HEK293 (cell line): Measurements from ENCODE around the gene WDR70.
A peak's percentile ranks its signal among the peaks of the same experiment; 100 is the strongest.

Source experiments
- ATF2 ChIP-seq: fragments of 450-650 bp; formaldehyde crosslinking; IDR thresholded peaks from 2 replicates; pipeline ENCODE4 v1.5.1; 2016; ENCODE audit warnings: missing biosample characterization, missing genetic modification characterization, low read depth
- BCL11B ChIP-seq: fragments of 450-650 bp; formaldehyde crosslinking; IDR thresholded peaks from 2 replicates; pipeline ENCODE4 v1.5.1; 2016; ENCODE audit warnings: low read depth, missing biosample characterization, missing genetic modification characterization
- OSR2 ChIP-seq: fragments of 450-650 bp; formaldehyde crosslinking; IDR thresholded peaks from 2 replicates; pipeline ENCODE4 v1.5.1; 2016; ENCODE audit warnings: missing biosample characterization, missing genetic modification characterization
- PRDM4 ChIP-seq: fragments of 450-650 bp; formaldehyde crosslinking; IDR thresholded peaks from 2 replicates; pipeline ENCODE4 v1.5.1; 2017; ENCODE audit warnings: missing biosample characterization, missing genetic modification characterization
- ZBTB10 ChIP-seq: fragments of 450-650 bp; formaldehyde crosslinking; IDR thresholded peaks from 2 replicates; pipeline ENCODE4 v1.5.1; 2016; ENCODE audit warnings: missing biosample characterization, missing genetic modification characterization
- ZBTB17 ChIP-seq: fragments of 450-650 bp; formaldehyde crosslinking; IDR thresholded peaks from 2 replicates; pipeline ENCODE4 v1.5.1; 2016; ENCODE audit warnings: missing biosample characterization, missing genetic modification characterization
- ZBTB20 ChIP-seq: fragments of 450-650 bp; formaldehyde crosslinking; IDR thresholded peaks from 2 replicates; pipeline ENCODE4 v1.5.1; 2016; ENCODE audit warnings: missing biosample characterization, missing genetic modification characterization
- ZFP3 ChIP-seq: fragments of 450-650 bp; formaldehyde crosslinking; IDR thresholded peaks from 2 replicates; pipeline ENCODE4 v1.5.1; 2016; ENCODE audit warnings: low read depth, missing biosample characterization, missing genetic modification characterization
- ZFP41 ChIP-seq: fragments of 450-650 bp; formaldehyde crosslinking; IDR thresholded peaks from 2 replicates; pipeline ENCODE4 v1.5.1; 2016; ENCODE audit warnings: missing biosample characterization, missing genetic modification characterization, borderline replicate concordance
- ZNF2 ChIP-seq: fragments of 450-650 bp; formaldehyde crosslinking; IDR thresholded peaks from 2 replicates; pipeline ENCODE4 v1.5.1; 2016; ENCODE audit warnings: missing biosample characterization, missing genetic modification characterization
- ZNF202 ChIP-seq: fragments of 450-650 bp; formaldehyde crosslinking; IDR thresholded peaks from 2 replicates; pipeline ENCODE4 v1.5.1; 2016; ENCODE audit warnings: missing biosample characterization, missing genetic modification characterization, borderline replicate concordance
- ZNF214 ChIP-seq: fragments of 450-650 bp; formaldehyde crosslinking; IDR thresholded peaks from 2 replicates; pipeline ENCODE4 v1.5.1; 2017; ENCODE audit warnings: missing biosample characterization, mild to moderate bottlenecking, missing genetic modification characterization, borderline replicate concordance
- ZNF239 ChIP-seq: fragments of 450-650 bp; formaldehyde crosslinking; IDR thresholded peaks from 2 replicates; pipeline ENCODE4 v1.5.1; 2016; ENCODE audit warnings: missing biosample characterization, missing genetic modification characterization
- ZNF24 ChIP-seq: fragments of 450-650 bp; formaldehyde crosslinking; IDR thresholded peaks from 2 replicates; pipeline ENCODE4 v1.5.1; 2016; ENCODE audit warnings: missing biosample characterization, missing genetic modification characterization
- ZNF248 ChIP-seq: fragments of 450-650 bp; formaldehyde crosslinking; IDR thresholded peaks from 2 replicates; pipeline ENCODE4 v1.5.1; 2017; ENCODE audit warnings: missing biosample characterization, missing genetic modification characterization
- ZNF335 ChIP-seq: fragments of 450-650 bp; formaldehyde crosslinking; conservative IDR thresholded peaks from 2 replicates; pipeline ENCODE4 v1.5.1; 2016; ENCODE audit warnings: missing biosample characterization, missing genetic modification characterization
- ZNF366 ChIP-seq: fragments of 450-650 bp; formaldehyde crosslinking; conservative IDR thresholded peaks from 2 replicates; pipeline ENCODE4 v1.5.1; 2016; ENCODE audit warnings: missing biosample characterization, missing genetic modification characterization
- ZNF48 ChIP-seq: fragments of 450-650 bp; formaldehyde crosslinking; IDR thresholded peaks from 2 replicates; pipeline ENCODE4 v1.5.1; 2016; ENCODE audit warnings: missing biosample characterization, missing genetic modification characterization
- ZNF501 ChIP-seq: fragments of 450-650 bp; formaldehyde crosslinking; IDR thresholded peaks from 2 replicates; pipeline ENCODE4 v1.5.1; 2016; ENCODE audit warnings: missing biosample characterization, missing genetic modification characterization
- ZNF510 ChIP-seq: fragments of 450-650 bp; formaldehyde crosslinking; IDR thresholded peaks from 2 replicates; pipeline ENCODE4 v1.5.1; 2018; ENCODE audit warnings: mild to moderate bottlenecking, missing genetic modification characterization, missing biosample characterization; ENCODE audit not compliant: insufficient replicate concordance
- ZNF530 ChIP-seq: fragments of 450-650 bp; formaldehyde crosslinking; IDR thresholded peaks from 2 replicates; pipeline ENCODE4 v1.5.1; 2016; ENCODE audit warnings: low read depth, missing biosample characterization, missing genetic modification characterization
- ZNF560 ChIP-seq: fragments of 450-650 bp; formaldehyde crosslinking; IDR thresholded peaks from 2 replicates; pipeline ENCODE4 v1.5.1; 2017; ENCODE audit warnings: missing biosample characterization, missing genetic modification characterization, borderline replicate concordance
- ZNF654 ChIP-seq: fragments of 450-650 bp; formaldehyde crosslinking; IDR thresholded peaks from 2 replicates; pipeline ENCODE4 v1.5.1; 2016; ENCODE audit warnings: low read depth, missing biosample characterization, missing genetic modification characterization
- ZNF701 ChIP-seq: fragments of 450-650 bp; formaldehyde crosslinking; IDR thresholded peaks from 2 replicates; pipeline ENCODE4 v1.5.1; 2016; ENCODE audit warnings: missing biosample characterization, missing genetic modification characterization
- ZNF830 ChIP-seq: fragments of 450-650 bp; IDR thresholded peaks from 2 replicates; pipeline ENCODE4 v1.5.0; 2018; ENCODE audit warnings: missing biosample characterization, missing genetic modification characterization, low read depth, mild to moderate bottlenecking, moderate library complexity
- ZNF843 ChIP-seq: fragments of 450-650 bp; formaldehyde crosslinking; IDR thresholded peaks from 2 replicates; pipeline ENCODE4 v1.5.1; 2016; ENCODE audit warnings: missing biosample characterization, missing genetic modification characterization
- ZSCAN23 ChIP-seq: fragments of 450-650 bp; formaldehyde crosslinking; IDR thresholded peaks from 2 replicates; pipeline ENCODE4 v1.5.1; 2016; ENCODE audit warnings: missing biosample characterization, missing genetic modification characterization
- ZSCAN5A ChIP-seq: fragments of 450-650 bp; formaldehyde crosslinking; IDR thresholded peaks from 2 replicates; pipeline ENCODE4 v1.5.1; 2016; ENCODE audit warnings: missing biosample characterization, missing genetic modification characterization
- TF ChIP-seq, protein P1 (sequence below): fragments of 450-650 bp; formaldehyde crosslinking; IDR thresholded peaks from 2 replicates; pipeline ENCODE4 v1.5.1; 2017; ENCODE audit warnings: missing biosample characterization, missing genetic modification characterization
- TF ChIP-seq, protein P2 (sequence below): fragments of 450-650 bp; formaldehyde crosslinking; IDR thresholded peaks from 2 replicates; pipeline ENCODE4 v1.5.1; 2017; ENCODE audit warnings: missing biosample characterization, missing genetic modification characterization

The WDR70 gene

GRCh38 chr5:37703841-37704241 is 324.7 kb downstream of the WDR70 start (continued):
- TF ChIP-seq ZNF501 (tag by site-specific recombination): no peak
- 0 out of 2 replicates have a peak, but pooled peaks have one; percentile 16 for TF ChIP-seq ZNF366 (tag by site-specific recombination)
- TF ChIP-seq ZFP41 (tag by site-specific recombination): no peak
- TF ChIP-seq ZBTB20: no peak
- TF ChIP-seq ZNF248: no peak
- no peak for TF ChIP-seq ZNF530
- TF ChIP-seq ZNF560: no peak
- no peak for TF ChIP-seq ZNF214
- TF ChIP-seq BCL11B (tag by site-specific recombination): no peak
- no peak for TF ChIP-seq ZBTB10 (tag by site-specific recombination)
- no peak for TF ChIP-seq ZNF202 (tag by site-specific recombination)
- TF ChIP-seq, protein P1, sequence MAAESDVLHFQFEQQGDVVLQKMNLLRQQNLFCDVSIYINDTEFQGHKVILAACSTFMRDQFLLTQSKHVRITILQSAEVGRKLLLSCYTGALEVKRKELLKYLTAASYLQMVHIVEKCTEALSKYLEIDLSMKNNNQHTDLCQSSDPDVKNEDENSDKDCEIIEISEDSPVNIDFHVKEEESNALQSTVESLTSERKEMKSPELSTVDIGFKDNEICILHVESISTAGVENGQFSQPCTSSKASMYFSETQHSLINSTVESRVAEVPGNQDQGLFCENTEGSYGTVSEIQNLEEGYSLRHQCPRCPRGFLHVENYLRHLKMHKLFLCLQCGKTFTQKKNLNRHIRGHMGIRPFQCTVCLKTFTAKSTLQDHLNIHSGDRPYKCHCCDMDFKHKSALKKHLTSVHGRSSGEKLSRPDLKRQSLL (tag by site-specific recombination): no peak
- TF ChIP-seq ZFP3 (tag by site-specific recombination): no peak
- TF ChIP-seq ZNF510 (tag by site-specific recombination): no peak
- TF ChIP-seq ZSCAN5A (tag by site-specific recombination): no peak
- TF ChIP-seq ZNF24: no peak
- TF ChIP-seq ZBTB17 (tag by site-specific recombination): no peak
- TF ChIP-seq ZNF335 (tag by site-specific recombination): no peak
- no peak for TF ChIP-seq ZNF48 (tag by site-specific recombination)
- no peak for TF ChIP-seq ZNF239 (tag by site-specific recombination)
- TF ChIP-seq ATF2 (tag by site-specific recombination): peak; percentile 68
- TF ChIP-seq ZNF654 (tag by site-specific recombination): no peak
- TF ChIP-seq ZNF830 (tag by site-specific recombination): no peak
- TF ChIP-seq PRDM4 (tag by site-specific recombination): no peak
- TF ChIP-seq ZNF843 (tag by site-specific recombination): peak; percentile 39; the same call in 1 of the 2 replicates
- TF ChIP-seq ZNF701 (tag by site-specific recombination): no peak
- TF ChIP-seq, protein P2, sequence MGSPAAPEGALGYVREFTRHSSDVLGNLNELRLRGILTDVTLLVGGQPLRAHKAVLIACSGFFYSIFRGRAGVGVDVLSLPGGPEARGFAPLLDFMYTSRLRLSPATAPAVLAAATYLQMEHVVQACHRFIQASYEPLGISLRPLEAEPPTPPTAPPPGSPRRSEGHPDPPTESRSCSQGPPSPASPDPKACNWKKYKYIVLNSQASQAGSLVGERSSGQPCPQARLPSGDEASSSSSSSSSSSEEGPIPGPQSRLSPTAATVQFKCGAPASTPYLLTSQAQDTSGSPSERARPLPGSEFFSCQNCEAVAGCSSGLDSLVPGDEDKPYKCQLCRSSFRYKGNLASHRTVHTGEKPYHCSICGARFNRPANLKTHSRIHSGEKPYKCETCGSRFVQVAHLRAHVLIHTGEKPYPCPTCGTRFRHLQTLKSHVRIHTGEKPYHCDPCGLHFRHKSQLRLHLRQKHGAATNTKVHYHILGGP (tag by site-specific recombination): no peak
- TF ChIP-seq OSR2 (tag by site-specific recombination): peak; percentile 7; the same call in 1 of the 2 replicates
- no peak; the same call in 1 of the 2 replicates for TF ChIP-seq ZNF2 (tag by site-specific recombination)
- TF ChIP-seq ZSCAN23: no peak
